ENCODE measurements around the gene SMAD3. TPM values are rescaled to one million over a fixed set of nuclear protein-coding genes. Genes with fewer than 3 reads are reported as not detected.

The SMAD3 gene
- polyA plus RNA-seq, 1 experiment = 59.4 TPM

DNA sequence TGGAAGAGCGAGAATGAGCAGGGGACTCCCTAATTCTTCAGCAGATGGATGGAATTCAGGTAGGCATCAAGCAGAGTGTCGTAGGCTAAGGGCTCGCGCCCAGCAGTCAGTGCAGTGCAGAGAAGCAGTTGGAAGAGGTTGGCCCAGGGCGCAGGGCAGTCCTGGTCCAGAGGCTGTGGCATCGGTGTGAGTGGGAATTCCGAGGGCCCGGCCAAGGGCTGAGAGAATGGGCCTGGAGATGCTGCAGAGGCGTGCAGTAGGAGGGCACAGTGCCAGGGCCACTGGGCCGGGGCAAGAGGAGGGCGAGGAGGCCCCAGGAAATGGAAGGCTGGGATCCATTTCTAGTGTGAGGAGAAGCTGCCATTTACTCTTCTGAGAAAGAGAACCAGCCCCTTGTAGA, 114.6 kb downstream of the SMAD3 start:
- H3K4me3 ChIP-seq (ENCODE audit: low read depth, low read length) = no peak overlapping the region
- H3K36me3 ChIP-seq (ENCODE audit: control insufficient read depth, insufficient read depth, low read length) = peaks cover 26% of the 10 kb centered on the region
- no peak for DNase-seq (ENCODE audit: low read depth)
- ChIA-PET CTCF (interaction anchor here (1.2 to 1.5 kb wide), 3 partner anchors 8 to 234 kb away, joined by 3 to 6 read pairs (median 4); no protein-coding TSS in a partner anchor), POLR2A (no interaction called here)
- TF ChIP-seq, protein P1, sequence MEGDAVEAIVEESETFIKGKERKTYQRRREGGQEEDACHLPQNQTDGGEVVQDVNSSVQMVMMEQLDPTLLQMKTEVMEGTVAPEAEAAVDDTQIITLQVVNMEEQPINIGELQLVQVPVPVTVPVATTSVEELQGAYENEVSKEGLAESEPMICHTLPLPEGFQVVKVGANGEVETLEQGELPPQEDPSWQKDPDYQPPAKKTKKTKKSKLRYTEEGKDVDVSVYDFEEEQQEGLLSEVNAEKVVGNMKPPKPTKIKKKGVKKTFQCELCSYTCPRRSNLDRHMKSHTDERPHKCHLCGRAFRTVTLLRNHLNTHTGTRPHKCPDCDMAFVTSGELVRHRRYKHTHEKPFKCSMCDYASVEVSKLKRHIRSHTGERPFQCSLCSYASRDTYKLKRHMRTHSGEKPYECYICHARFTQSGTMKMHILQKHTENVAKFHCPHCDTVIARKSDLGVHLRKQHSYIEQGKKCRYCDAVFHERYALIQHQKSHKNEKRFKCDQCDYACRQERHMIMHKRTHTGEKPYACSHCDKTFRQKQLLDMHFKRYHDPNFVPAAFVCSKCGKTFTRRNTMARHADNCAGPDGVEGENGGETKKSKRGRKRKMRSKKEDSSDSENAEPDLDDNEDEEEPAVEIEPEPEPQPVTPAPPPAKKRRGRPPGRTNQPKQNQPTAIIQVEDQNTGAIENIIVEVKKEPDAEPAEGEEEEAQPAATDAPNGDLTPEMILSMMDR (IDR thresholded peaks at IDR 0.05; ENCODE audit: insufficient read depth, low read depth, low read length) = no peak
- no peaks in the 10 kb centered on the region for H3K27me3 ChIP-seq (ENCODE audit: control insufficient read depth, insufficient read depth, low read length)

DNA sequence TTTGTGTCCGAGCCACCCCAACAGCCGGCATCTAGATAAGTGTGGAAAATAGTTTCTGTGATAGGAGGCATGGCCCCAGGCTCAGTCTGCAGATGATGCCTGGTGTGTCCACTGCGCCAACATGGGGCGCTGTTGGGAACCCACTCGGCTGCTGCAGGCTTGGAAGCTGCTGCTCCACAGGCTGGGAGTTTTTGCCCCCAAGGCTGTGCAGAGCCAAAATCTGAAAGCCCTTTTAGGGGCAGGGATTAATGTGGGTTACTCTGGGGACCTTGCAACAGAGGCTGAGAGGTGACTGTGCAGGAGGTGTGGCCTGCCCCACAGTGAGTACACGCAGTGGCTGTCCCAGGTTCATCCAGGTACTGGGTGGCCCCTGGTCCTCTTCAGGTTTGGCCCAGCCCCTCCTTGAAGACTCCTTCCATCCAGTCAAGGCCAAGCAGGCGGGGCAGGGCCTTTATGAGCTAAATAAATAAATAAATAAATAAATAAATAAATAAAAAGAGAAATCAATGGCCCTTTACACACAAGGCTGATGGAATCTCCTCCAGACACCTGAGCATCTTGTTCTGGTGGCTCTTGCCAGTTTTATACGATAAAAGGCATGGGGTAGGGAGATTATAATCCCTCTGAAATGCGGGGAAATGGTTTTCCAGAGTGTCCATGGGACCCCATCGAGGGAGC, 115.3 kb downstream of the SMAD3 start:
- H3K36me3 ChIP-seq (ENCODE audit: control insufficient read depth, insufficient read depth, low read length) = peaks cover 28% of the 10 kb centered on the region
- ChIA-PET POLR2A (no interaction called here), CTCF (interaction anchor here (0.9 to 1.5 kb wide), 3 partner anchors 8 to 111 kb away, joined by 3 to 6 read pairs (median 4); no protein-coding TSS in a partner anchor)
- TF ChIP-seq, protein P1 (IDR thresholded peaks at IDR 0.05; ENCODE audit: insufficient read depth, low read depth, low read length) = no peak
- no peak for DNase-seq (ENCODE audit: low read depth)
- no peak overlapping the region for H3K4me3 ChIP-seq (ENCODE audit: low read depth, low read length)
- H3K27me3 ChIP-seq (ENCODE audit: control insufficient read depth, insufficient read depth, low read length) = no peaks in the 10 kb centered on the region

DNA sequence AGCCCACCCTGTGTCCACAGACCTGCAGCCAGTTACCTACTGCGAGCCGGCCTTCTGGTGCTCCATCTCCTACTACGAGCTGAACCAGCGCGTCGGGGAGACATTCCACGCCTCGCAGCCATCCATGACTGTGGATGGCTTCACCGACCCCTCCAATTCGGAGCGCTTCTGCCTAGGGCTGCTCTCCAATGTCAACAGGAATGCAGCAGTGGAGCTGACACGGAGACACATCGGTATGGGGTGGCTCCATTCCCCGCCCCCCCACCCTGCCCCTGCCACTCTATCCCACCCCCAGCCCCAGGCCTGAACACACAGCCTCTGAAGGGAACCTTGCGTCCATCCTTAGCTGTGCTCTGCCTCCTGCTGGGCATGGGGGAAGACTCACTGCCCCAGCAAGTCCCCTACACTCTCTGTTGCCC, 115.8 kb downstream of the SMAD3 start:
- H3K36me3 ChIP-seq (ENCODE audit: control insufficient read depth, insufficient read depth, low read length) = peaks cover 29% of the 10 kb centered on the region
- DNase-seq (ENCODE audit: low read depth) = no peak
- ChIA-PET POLR2A (no interaction called here), CTCF (interaction anchor here (0.6 to 1.5 kb wide), 4 partner anchors 7 to 278 kb away, joined by 3 to 6 read pairs (median 4); no protein-coding TSS in a partner anchor)
- H3K27me3 ChIP-seq (ENCODE audit: control insufficient read depth, insufficient read depth, low read length) = no peaks in the 10 kb centered on the region
- TF ChIP-seq, protein P1 (IDR thresholded peaks at IDR 0.05; ENCODE audit: insufficient read depth, low read depth, low read length) = no peak
- no peak overlapping the region for H3K4me3 ChIP-seq (ENCODE audit: low read depth, low read length)

DNA sequence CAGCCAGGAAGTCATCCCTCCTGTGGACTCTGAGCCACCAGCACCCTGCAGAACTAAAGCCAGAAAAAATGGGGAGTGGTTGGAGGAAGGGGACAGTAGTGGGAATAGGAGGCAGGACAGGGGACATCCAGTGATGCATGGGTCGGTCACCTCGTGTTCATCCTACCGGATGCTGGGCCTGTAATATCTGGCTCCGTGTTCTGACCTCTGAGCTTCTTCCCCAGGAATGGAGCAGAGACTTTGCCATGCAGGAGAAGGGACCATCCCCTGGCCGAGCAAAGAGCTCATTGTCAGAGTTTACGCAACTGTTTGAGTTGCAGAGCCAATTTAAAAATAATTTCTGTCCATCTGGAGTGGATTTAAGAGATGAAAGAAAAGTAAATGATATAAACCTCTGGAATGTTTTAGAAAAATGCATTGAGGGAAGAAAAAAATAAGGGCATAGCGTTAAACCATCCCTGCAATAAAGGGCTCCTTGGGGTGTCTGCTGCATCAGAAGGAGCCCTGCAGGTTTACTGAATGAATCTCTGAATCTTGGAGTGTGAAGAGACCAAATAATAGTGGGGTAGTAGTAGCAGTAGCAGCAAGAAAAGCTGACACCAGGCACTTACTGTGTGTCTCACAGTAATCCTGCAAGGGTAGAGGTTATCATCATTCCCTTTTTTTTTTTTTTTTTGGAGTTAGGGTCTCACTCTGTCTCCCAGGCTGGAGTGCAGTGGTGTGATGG, 118.2 kb downstream of the SMAD3 start:
- TF ChIP-seq, protein P1 (IDR thresholded peaks at IDR 0.05; ENCODE audit: insufficient read depth, low read depth, low read length) = no peak
- ChIA-PET POLR2A (interaction anchor here (0.7 kb wide), 1 partner anchor 41 kb away, joined by 3 read pairs; no protein-coding TSS in a partner anchor), CTCF (interaction anchor here (0.6 to 1.8 kb wide), 6 partner anchors 9 to 150 kb away, joined by 3 to 4 read pairs (median 3); no protein-coding TSS in a partner anchor)
- Histone ChIP-seq H3K4me3 (ENCODE audit: low read depth, low read length) (no peak overlapping the region), H3K36me3 (ENCODE audit: control insufficient read depth, insufficient read depth, low read length) (peaks cover 40% of the 10 kb centered on the region), H3K27me3 (ENCODE audit: control insufficient read depth, insufficient read depth, low read length) (no peaks in the 10 kb centered on the region)
- peak; percentile 82 for DNase-seq (ENCODE audit: low read depth)

Measured in BJ (cell line).